Brain microvascular endothelial cell (primary cell): ENCODE data around the gene TGFBR1.

Experiments
- DNase-seq: peaks from one replicate; pipeline ENCODE4 v3.0.0-alpha.2; 2020
- H3K27ac ChIP-seq: fragments of 250-450 bp; sonication (Bioruptor Pico); 2 replicates; pipeline ENCODE4 v1.5.1; 2020; ENCODE audit warnings: mild to moderate bottlenecking, moderate library complexity
- H3K27me3 ChIP-seq: fragments of 250-450 bp; sonication (Bioruptor Pico); replicated peaks from 2 replicates; pipeline ENCODE4 v1.5.1; 2020; ENCODE audit warnings: mild to moderate bottlenecking
- H3K36me3 ChIP-seq: fragments of 250-450 bp; sonication (Bioruptor Pico); replicated peaks from 2 replicates; pipeline ENCODE4 v1.5.1; 2020; ENCODE audit warnings: mild to moderate bottlenecking
- H3K4me3 ChIP-seq: 2 replicates; pipeline ENCODE4 v1.5.1; 2011; ENCODE audit warnings: low read depth, mild to moderate bottlenecking, control low read depth, low read length, moderate library complexity
- in situ Hi-C: cut with HindIII; loops from 2 replicates; pipeline ENCODE4 v1.10.0; 2017; ENCODE audit warnings: low sequenced_read_pairs, low pct_ligation_motif_present
- TF ChIP-seq, protein P1 (sequence below): IDR thresholded peaks from 2 replicates; pipeline ENCODE4 v1.5.1; 2011; ENCODE audit warnings: low read depth, mild to moderate bottlenecking, moderate library complexity, low read length, control low read depth, inconsistent platforms; ENCODE audit errors: missing control alignments

TGFBR1 gene

DNA sequence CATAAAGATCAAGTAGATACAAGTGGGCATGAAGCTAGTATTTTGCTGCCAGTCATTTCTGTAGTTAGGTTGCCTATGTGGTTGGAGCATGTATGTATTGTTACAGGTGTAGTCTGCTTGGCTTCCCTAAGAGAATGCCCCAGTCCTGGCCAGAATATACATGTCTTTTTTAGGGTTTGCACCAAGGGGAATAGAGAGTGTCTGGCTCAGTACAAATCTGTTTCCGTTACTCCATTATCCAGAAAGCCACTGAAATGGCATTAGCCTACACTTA, 23.2 kb downstream of the TGFBR1 start:
- no peak overlapping the region for H3K27ac ChIP-seq
- TF ChIP-seq, protein P1, sequence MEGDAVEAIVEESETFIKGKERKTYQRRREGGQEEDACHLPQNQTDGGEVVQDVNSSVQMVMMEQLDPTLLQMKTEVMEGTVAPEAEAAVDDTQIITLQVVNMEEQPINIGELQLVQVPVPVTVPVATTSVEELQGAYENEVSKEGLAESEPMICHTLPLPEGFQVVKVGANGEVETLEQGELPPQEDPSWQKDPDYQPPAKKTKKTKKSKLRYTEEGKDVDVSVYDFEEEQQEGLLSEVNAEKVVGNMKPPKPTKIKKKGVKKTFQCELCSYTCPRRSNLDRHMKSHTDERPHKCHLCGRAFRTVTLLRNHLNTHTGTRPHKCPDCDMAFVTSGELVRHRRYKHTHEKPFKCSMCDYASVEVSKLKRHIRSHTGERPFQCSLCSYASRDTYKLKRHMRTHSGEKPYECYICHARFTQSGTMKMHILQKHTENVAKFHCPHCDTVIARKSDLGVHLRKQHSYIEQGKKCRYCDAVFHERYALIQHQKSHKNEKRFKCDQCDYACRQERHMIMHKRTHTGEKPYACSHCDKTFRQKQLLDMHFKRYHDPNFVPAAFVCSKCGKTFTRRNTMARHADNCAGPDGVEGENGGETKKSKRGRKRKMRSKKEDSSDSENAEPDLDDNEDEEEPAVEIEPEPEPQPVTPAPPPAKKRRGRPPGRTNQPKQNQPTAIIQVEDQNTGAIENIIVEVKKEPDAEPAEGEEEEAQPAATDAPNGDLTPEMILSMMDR, result no peak
- no peaks in the 10 kb centered on the region for H3K36me3 ChIP-seq
- H3K4me3 ChIP-seq, result no peak overlapping the region
- DNase-seq, result no peak
- in situ Hi-C loops, result loop anchor here (25.0 kb wide), 1 partner anchor 291 kb away; no protein-coding TSS in a partner anchor
- no peaks in the 10 kb centered on the region for H3K27me3 ChIP-seq

DNA sequence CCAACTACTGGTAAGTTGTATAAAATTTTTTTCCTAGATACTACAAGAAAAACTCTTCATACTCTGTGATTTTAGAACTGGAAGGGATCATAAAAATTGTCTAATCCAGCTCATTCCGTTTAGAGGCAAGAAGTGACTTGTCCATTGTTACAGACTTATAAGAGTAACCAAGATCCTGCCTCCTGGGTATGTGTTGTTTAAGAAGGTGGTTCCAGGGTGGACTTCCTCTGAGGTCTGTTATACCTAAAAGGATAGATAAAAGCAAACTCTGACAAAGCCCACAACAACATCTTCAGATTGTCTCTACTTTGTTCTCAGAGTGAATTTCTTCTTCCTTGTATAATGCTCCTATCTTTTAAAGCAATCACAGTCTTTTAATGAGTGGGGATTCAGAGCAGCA, 24.2 kb downstream of the TGFBR1 start:
- in situ Hi-C loops, result loop anchor here (25.0 kb wide), 1 partner anchor 292 kb away; no protein-coding TSS in a partner anchor
- no peak for DNase-seq
- H3K27ac ChIP-seq, result no peak overlapping the region
- H3K36me3 ChIP-seq, result no peaks in the 10 kb centered on the region
- TF ChIP-seq, protein P1, result no peak
- no peaks in the 10 kb centered on the region for H3K27me3 ChIP-seq
- no peak overlapping the region for H3K4me3 ChIP-seq

DNA sequence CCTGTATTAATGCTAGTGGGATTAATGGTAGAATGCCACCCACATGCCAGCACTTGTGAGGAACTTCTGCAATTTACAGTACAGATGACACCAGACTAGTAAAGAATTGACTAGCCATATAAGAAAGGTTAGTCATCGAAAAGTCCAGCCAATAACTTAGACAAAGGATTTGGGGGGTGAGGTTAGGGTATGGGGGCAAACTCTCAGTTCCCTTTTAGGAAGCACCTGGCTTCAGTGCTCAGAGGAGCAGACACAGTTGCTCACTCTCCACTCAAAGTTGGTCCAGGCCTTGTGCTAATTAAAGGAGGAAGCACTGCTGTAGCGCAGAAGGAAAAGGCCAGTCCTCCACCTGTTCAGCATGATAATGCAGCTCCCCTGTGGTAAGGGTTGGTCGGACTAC, 25.2 kb downstream of the TGFBR1 start:
- no peak overlapping the region for H3K27ac ChIP-seq
- no peaks in the 10 kb centered on the region for H3K36me3 ChIP-seq

DNA sequence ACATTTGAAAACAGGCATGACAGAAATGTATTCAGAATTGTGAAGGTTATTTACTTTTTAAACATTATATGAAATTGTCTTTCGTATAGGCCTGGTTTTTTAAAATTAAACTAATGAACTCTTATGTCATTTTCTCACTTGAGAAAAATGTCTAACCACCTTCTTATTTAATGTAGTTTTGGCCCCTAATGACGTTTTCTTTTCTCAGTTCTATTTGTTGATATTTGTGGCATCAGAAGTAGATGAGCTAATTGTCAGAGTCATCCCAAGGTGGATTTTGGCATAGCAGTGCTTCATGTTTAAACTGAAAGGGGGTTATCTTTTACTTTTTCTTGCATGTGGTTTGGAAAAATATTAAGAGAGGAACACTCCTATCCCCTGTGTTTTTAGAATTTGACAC, 28.2 kb downstream of the TGFBR1 start:
- in situ Hi-C loops, result loop anchor here (25.0 kb wide), 1 partner anchor 296 kb away; no protein-coding TSS in a partner anchor
- no peak overlapping the region for H3K4me3 ChIP-seq
- TF ChIP-seq, protein P1, result no peak
- no peaks in the 10 kb centered on the region for H3K27me3 ChIP-seq
- H3K27ac ChIP-seq, result no peak overlapping the region
- peaks cover 3% of the 10 kb centered on the region for H3K36me3 ChIP-seq
- no peak for DNase-seq

More for the DNA sequence above, 25.2 kb downstream of the TGFBR1 start:
- in situ Hi-C loops, result loop anchor here (25.0 kb wide), 1 partner anchor 293 kb away; no protein-coding TSS in a partner anchor
- DNase-seq, result no peak
- Histone ChIP-seq H3K4me3 (no peak overlapping the region), H3K27me3 (no peaks in the 10 kb centered on the region)
- TF ChIP-seq, protein P1, result no peak

DNA sequence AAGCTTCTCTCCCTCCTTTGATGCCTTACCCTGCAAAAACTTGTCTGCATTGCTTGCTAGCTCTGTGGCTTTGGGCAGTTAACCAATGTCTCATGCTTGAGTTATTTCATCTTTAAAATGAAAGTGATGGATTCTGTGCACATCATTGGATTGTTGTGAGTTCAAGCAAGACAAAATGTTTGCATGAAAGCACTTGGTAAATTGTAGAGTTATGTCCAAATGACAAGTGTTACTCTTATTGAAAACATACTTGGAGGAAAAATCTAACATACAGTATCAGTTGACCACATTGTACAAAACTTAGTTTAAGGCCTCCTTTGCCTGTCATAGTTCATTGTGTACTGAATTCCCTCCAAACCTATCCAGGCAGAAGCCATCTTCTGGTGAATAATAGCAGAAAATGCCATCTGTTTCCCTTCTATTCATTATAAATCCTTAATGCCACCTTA, 30.0 kb downstream of the TGFBR1 start:
- Histone ChIP-seq H3K4me3 (no peak overlapping the region), H3K27ac (no peak overlapping the region), H3K36me3 (peaks cover 7% of the 10 kb centered on the region), H3K27me3 (no peaks in the 10 kb centered on the region)
- DNase-seq, result peak; percentile 24
- TF ChIP-seq, protein P1, result no peak
- in situ Hi-C loops, result loop anchor here (25.0 kb wide), 1 partner anchor 298 kb away; no protein-coding TSS in a partner anchor

DNA sequence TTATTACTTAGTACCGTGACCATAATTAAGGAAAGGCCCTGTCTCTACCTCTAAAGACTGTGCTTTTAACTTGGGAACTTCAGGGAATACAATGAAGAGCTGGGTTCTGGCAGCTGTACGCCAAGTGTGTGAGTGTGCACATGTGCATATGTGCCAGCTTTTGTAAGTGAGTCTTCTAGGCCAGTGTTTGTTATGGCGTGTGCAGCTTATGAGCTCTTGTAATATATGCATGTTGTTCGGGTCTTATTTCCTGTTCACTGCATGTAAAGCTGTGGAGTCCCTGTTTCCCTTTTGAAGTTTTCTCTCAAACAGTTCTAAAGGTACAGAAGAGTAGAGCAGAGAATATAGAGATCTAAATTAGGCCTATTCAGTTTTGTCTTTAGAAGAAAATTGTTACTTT, 30.5 kb downstream of the TGFBR1 start:
- Histone ChIP-seq H3K4me3 (no peak overlapping the region), H3K36me3 (peaks cover 7% of the 10 kb centered on the region), H3K27me3 (no peaks in the 10 kb centered on the region), H3K27ac (no peak overlapping the region)
- no peak for DNase-seq
- TF ChIP-seq, protein P1, result no peak
- in situ Hi-C loops, result loop anchor here (25.0 kb wide), 1 partner anchor 298 kb away; no protein-coding TSS in a partner anchor
